ENCODE results near the gene FSTL4.

GRCh38 chr5:133240425-133241091, 371.8 kb downstream of the FSTL4 start:
- no peak for TF ChIP-seq CTCF (IDR thresholded peaks at IDR 0.05 in 4 of 5, conservative IDR thresholded peaks at IDR 0.05 in 1 of 5)
- TF ChIP-seq POLR2A (IDR thresholded peaks at IDR 0.05) = peak in 1 of 2 donors; percentile 9

All from gastrocnemius medialis (tissue), 4 donors.